Measurements from ENCODE around the gene KCNN2. TPM values are rescaled to one million over a fixed set of nuclear protein-coding genes. Genes with fewer than 3 reads are reported as not detected.
A peak's percentile ranks its signal among the peaks of the same experiment; 100 is the strongest.

KCNN2 gene
- total RNA-seq, 4 donors from 2014 or later = 0.18 to 0.19 TPM; not detected in 2

GRCh38 chr5:114437936-114438335, 76.1 kb downstream of the KCNN2 start:
- no peak overlapping the region for H3K4me3 ChIP-seq
- 60 to 86% methylated on average over 2 of the region's 2 CpGs for WGBS, 2 donors
- H3K36me3 ChIP-seq = no peaks in the 10 kb centered on the region
- H3K9me3 ChIP-seq = no peaks in the 10 kb centered on the region
- no peak for TF ChIP-seq POLR2A (IDR thresholded peaks at IDR 0.05)
- no peak for TF ChIP-seq CTCF (IDR thresholded peaks at IDR 0.05)
- no peaks in the 10 kb centered on the region for H3K4me1 ChIP-seq
- intact Hi-C loops (cut with DNase I) = no loop called here
- no peak overlapping the region for H3K27ac ChIP-seq
- DNase-seq = no peak
- no peaks in the 10 kb centered on the region for H3K27me3 ChIP-seq

- Histone ChIP-seq H3K4me3 (no peak overlapping the region), H3K4me1 (no peaks in the 10 kb centered on the region), H3K9me3 (no peaks in the 10 kb centered on the region), H3K27ac (no peak overlapping the region), H3K36me3 (no peaks in the 10 kb centered on the region), H3K27me3 (no peaks in the 10 kb centered on the region)
- intact Hi-C loops (cut with DNase I) = no loop called here
- TF ChIP-seq CTCF (IDR thresholded peaks at IDR 0.05) = no peak
- TF ChIP-seq POLR2A (IDR thresholded peaks at IDR 0.05) = no peak
- no peak for DNase-seq
- WGBS, 2 donors = 82 to 85% methylated on average over 4 of the region's 4 CpGs
Observed at GRCh38 chr5:114438471-114438870, 76.6 kb downstream of the KCNN2 start.

- no peak for DNase-seq
- 45 to 74% methylated on average over 1 of the region's 1 CpG for WGBS, 2 donors
- H3K27me3 ChIP-seq = no peaks in the 10 kb centered on the region
- no peaks in the 10 kb centered on the region for H3K9me3 ChIP-seq
- no peak overlapping the region for H3K4me3 ChIP-seq
- intact Hi-C loops (cut with DNase I) = loop anchor here (10.0 kb wide), 1 partner anchor 772 kb away; no protein-coding TSS in a partner anchor
- no peak for TF ChIP-seq POLR2A (IDR thresholded peaks at IDR 0.05)
- TF ChIP-seq CTCF (IDR thresholded peaks at IDR 0.05) = peak in 5 of 6 experiments; percentile 10 to 37 (median 20)
- peaks cover 0 to 9% (median 0%) of the 10 kb centered on the region in 3 donors for H3K4me1 ChIP-seq
- H3K36me3 ChIP-seq = no peaks in the 10 kb centered on the region
- no peak overlapping the region for H3K27ac ChIP-seq
Observed at GRCh38 chr5:114447084-114447773, 85.4 kb downstream of the KCNN2 start.

- H3K36me3 ChIP-seq = no peaks in the 10 kb centered on the region
- peaks cover 0 to 9% (median 0%) of the 10 kb centered on the region in 3 donors for H3K4me1 ChIP-seq
- intact Hi-C loops (cut with DNase I) = loop anchor here (10.0 kb wide), 1 partner anchor 774 kb away; no protein-coding TSS in a partner anchor
- H3K27ac ChIP-seq = no peak overlapping the region
- no peaks in the 10 kb centered on the region for H3K9me3 ChIP-seq
- DNase-seq = no peak
- no peak for TF ChIP-seq CTCF (IDR thresholded peaks at IDR 0.05)
- no peak for TF ChIP-seq POLR2A (IDR thresholded peaks at IDR 0.05)
- no peaks in the 10 kb centered on the region for H3K27me3 ChIP-seq
- H3K4me3 ChIP-seq = no peak overlapping the region
- 43 to 49% methylated on average over 4 of the region's 4 CpGs for WGBS, 2 donors
Observed at GRCh38 chr5:114448481-114448880, 86.6 kb downstream of the KCNN2 start.

- TF ChIP-seq CTCF (IDR thresholded peaks at IDR 0.05) = peak; percentile 36 to 69 (median 63)
- no peak for TF ChIP-seq POLR2A (IDR thresholded peaks at IDR 0.05)
- intact Hi-C loops (cut with DNase I) = loop anchor here (10.0 kb wide), 1 partner anchor 775 kb away; no protein-coding TSS in a partner anchor
- Histone ChIP-seq H3K36me3 (no peaks in the 10 kb centered on the region), H3K4me3 (no peak overlapping the region), H3K4me1 (peaks cover 0 to 9% (median 0%) of the 10 kb centered on the region in 3 donors), H3K27ac (no peak overlapping the region), H3K27me3 (no peaks in the 10 kb centered on the region), H3K9me3 (no peaks in the 10 kb centered on the region)
- DNase-seq = no peak
- WGBS, 2 donors = 2 to 4% methylated on average over 10 to 11 of the region's 16 CpGs
Observed at GRCh38 chr5:114449860-114450421, 88.1 kb downstream of the KCNN2 start.
